ENCODE measurements around the gene TDRD7.

GRCh38 chr9:97386265-97386633 is 25.6 kb upstream of the TDRD7 start:
- TF ChIP-seq GATA2 (IDR thresholded peaks at IDR 0.05; ENCODE audit: low read depth, low read length) (no peak), GATA3 (IDR thresholded peaks at IDR 0.05; ENCODE audit: low read depth, low read length) (no peak)

All from SH-SY5Y (cell line).